IPS-NIHi7 (cell line): ENCODE results near the gene FAM13C.

Experiments used
- DNase-seq: peaks from one replicate; pipeline ENCODE4 v3.0.0; 2012; ENCODE audit warnings: mixed read lengths; ENCODE audit errors: extremely low spot score

Gene FAM13C

GRCh38 chr10:59317066-59317465, 45.3 kb downstream of the FAM13C start:
- no peak for DNase-seq

- DNase-seq: no peak
Measured at GRCh38 chr10:59315465-59315864, 46.9 kb downstream of the FAM13C start.

GRCh38 chr10:59314268-59314667, 48.1 kb downstream of the FAM13C start:
- no peak for DNase-seq

DNA sequence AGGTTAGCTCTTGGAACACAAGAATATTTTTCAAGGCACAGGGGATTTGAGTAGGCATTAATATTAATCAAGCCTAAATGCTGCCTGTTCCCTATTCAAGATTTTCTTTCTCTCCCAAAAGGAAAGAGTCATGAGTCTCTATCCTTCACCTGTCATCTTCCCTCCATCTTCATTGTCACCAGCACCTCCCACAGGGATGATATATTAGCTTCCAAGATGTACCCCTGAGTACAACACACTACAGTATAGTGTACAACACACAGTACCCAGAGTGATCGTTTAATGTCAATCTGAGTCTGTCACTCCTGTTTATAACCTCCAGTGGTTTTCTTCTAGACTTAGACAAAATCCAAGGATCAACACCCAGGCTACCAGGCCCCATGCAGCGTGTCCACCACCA, 50.1 kb downstream of the FAM13C start:
- DNase-seq: no peak

- no peak for DNase-seq
Measured at GRCh38 chr10:59311025-59311424, 51.3 kb downstream of the FAM13C start.

GRCh38 chr10:59310324-59310914, 51.9 kb downstream of the FAM13C start:
- DNase-seq: no peak

DNA sequence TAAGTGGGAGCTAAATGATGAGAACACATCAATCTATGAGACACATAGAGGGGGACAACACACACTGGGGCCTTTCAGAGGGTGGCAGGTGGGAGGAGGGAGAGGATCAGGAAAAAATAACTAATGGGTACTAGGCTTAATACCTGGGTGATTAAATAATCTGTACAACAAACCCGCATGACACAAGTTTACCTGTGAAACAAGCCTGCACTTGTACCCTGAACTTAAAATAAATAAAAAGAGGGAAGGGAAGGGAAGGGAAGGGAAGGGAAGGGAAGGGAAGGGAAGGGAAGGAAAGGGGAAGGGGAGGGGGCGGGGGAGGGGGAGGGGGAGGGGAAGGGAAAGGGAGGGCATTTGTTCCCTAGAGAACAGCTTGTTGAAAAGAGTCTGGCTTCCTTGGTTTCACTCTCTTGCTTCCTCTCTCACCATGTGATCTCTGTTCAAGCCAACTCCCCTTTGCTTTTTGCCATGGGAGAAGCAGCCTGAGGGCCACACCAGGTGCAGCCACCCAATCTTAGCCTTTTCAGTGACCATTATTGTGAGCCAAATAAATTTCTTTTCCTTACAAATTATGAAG, 57.7 kb downstream of the FAM13C start:
- no peak for DNase-seq

GRCh38 chr10:59303018-59303417, 59.3 kb downstream of the FAM13C start:
- DNase-seq: no peak

- DNase-seq: no peak
Measured at GRCh38 chr10:59302381-59302780, 60.0 kb downstream of the FAM13C start.

GRCh38 chr10:59301067-59301754, 61.1 kb downstream of the FAM13C start:
- DNase-seq: no peak

- DNase-seq: no peak
Measured at GRCh38 chr10:59300386-59300785, 62.0 kb downstream of the FAM13C start.

- no peak for DNase-seq
Measured at GRCh38 chr10:59299933-59300332, 62.4 kb downstream of the FAM13C start.

DNA sequence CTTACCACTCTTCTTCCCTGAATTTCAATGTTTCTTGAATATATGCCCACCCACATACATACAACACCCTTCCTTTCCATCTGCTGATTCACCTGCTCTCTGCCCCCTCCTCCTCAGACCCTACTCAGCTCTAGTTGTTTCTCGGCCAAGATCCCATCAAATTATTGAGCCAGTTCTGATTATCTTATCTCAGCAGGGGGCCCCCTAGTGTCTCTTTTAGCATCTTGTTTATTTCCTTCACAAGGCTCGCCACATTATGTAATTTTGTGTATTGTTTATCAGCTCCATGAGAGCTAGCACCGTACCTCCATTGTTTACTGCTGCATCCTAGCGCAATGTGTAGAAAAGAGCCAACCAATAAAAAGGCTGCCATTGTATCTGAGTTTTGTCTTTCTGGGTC, 71.9 kb downstream of the FAM13C start:
- DNase-seq: no peak

GRCh38 chr10:59289853-59290252, 72.5 kb downstream of the FAM13C start:
- DNase-seq: no peak

GRCh38 chr10:59287587-59288255, 74.6 kb downstream of the FAM13C start:
- no peak for DNase-seq

DNA sequence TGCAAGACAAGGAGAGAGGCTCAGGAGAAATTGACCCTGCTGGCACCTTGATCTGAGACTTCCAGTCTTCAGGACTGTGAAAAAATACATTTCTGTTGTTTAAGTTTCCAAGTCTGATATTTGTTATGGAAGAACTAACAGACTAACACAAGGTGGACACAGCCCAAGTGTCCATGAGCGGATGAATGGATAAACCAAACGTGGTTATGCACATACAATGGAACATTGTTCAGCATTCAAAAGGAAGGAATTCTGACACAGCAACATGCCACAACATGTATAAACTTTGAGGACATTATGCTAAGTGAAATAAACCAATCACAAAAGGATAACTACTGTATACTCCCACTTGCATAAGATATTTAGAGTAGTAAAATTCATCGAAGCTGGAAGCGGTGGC, 76.5 kb downstream of the FAM13C start:
- DNase-seq: no peak

- no peak for DNase-seq
Measured at GRCh38 chr10:59285073-59285472, 77.3 kb downstream of the FAM13C start.

- no peak for DNase-seq
Measured at GRCh38 chr10:59284118-59284975, 78.0 kb downstream of the FAM13C start.

GRCh38 chr10:59283456-59284091, 78.8 kb downstream of the FAM13C start:
- DNase-seq: no peak

- DNase-seq: no peak
Measured at GRCh38 chr10:59281861-59282260, 80.5 kb downstream of the FAM13C start.

- no peak for DNase-seq
Measured at GRCh38 chr10:59279991-59280505, 82.3 kb downstream of the FAM13C start.
